ENCODE results near the gene TNXB. TPM values are rescaled to one million over a fixed set of nuclear protein-coding genes. Genes with fewer than 3 reads are reported as not detected.
A peak's percentile ranks its signal among the peaks of the same experiment; 100 is the strongest.

The TNXB gene
- total and polyA plus RNA-seq, 7 donors: 7.0 to 26.1 (median 14.5) TPM

DNA sequence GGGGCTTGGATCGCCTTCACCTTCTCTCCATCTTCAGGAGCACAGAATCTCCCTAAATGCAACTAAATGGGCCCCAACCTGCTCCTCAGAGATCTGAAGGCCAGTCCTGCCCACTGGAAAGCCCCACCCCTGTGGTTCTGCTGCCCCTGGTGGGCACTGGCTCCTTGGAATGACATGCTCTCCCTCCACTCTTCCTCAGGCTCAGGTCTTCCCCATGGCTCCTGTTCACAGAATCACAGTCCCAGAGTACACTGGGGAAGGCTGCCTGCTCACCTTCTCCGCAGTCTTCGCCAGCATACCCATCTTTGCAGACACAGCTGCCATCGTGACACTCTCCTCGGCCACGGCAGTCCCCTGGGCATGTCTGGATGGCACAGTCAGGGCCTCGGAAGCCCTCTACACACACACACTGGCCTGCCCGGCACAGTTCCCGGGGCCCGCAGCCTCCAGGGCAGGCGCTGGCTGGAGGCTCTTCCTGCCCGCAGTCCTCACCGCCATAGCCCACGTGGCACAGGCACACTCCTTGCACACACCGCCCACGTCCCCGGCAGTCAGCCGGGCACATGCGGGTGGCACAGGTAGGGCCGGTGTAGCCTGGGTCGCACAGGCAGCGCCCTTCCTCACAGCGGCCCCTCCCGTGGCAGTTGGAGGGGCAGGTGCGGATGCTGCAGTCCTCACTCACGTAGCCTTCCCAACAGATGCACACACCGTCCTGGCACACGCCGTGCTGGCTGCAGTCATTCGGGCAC lies 13.6 kb downstream of the TNXB start:
- 52 to 69% (median 60%) methylated on average over 30 of the region's 30 CpGs for WGBS, 3 donors
- peak in 1 of 4 donors; percentile 19 for ATAC-seq
- Histone ChIP-seq H3K4me1 (no peaks in the 10 kb centered on the region), H3K4me3 (peak overlapping the region; percentile 44), H3K27me3 (ENCODE audit: insufficient read depth in 3 of 3, low read length in 2 of 3) (peaks cover 0 to 28% (median 17%) of the 10 kb centered on the region in 3 donors), H3K27ac (no peak overlapping the region), H3K36me3 (ENCODE audit: insufficient read depth in 1 of 2, low read depth in 1 of 2) (no peaks in the 10 kb centered on the region), H3K9me3 (no peaks in the 10 kb centered on the region)
- TF ChIP-seq, protein P1, sequence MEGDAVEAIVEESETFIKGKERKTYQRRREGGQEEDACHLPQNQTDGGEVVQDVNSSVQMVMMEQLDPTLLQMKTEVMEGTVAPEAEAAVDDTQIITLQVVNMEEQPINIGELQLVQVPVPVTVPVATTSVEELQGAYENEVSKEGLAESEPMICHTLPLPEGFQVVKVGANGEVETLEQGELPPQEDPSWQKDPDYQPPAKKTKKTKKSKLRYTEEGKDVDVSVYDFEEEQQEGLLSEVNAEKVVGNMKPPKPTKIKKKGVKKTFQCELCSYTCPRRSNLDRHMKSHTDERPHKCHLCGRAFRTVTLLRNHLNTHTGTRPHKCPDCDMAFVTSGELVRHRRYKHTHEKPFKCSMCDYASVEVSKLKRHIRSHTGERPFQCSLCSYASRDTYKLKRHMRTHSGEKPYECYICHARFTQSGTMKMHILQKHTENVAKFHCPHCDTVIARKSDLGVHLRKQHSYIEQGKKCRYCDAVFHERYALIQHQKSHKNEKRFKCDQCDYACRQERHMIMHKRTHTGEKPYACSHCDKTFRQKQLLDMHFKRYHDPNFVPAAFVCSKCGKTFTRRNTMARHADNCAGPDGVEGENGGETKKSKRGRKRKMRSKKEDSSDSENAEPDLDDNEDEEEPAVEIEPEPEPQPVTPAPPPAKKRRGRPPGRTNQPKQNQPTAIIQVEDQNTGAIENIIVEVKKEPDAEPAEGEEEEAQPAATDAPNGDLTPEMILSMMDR (IDR thresholded peaks at IDR 0.05): no peak
- intact Hi-C loops (cut with DNase I): no loop called here
- peak in 1 of 2 donors; percentile 31 for DNase-seq

DNA sequence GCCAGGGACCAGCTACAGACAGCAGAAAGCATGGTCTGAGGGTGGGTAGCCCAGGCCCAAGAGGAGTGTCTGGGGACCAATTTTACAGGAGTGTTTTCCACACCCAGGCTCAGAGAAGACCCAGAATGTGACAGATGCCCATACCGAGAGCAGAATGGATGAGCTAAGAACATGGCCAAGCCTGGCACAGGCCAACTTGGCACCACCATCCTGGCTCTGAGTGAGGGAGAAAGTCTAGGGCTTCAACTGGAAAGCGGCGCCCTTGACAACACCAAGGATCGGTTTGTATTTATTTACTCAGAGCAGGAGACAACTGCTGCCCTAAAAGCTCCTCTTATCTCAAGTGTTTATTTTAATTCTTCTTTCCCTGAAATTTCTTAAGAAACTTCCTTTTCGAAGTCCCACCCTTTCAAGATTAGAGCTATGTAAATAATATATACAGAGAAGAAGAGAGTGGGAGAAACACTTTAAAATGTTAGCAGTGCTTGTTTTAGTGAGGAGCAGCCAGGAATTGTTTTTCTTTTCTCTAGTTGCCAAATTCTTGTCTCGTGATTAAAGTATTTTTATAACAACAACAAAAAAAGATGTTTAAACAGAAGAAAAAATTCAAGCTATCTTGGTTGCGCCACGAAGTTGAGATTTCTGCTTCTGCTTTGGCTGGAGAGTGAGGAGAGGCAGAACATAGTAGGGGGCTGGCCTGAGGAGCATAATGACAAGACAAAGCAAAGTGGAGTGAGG lies 16.2 kb downstream of the TNXB start:
- TF ChIP-seq, protein P1 (IDR thresholded peaks at IDR 0.05): no peak
- DNase-seq: peak in 1 of 2 donors; percentile 39
- Histone ChIP-seq H3K9me3 (no peaks in the 10 kb centered on the region), H3K4me3 (no peak overlapping the region), H3K36me3 (ENCODE audit: insufficient read depth in 1 of 2, low read depth in 1 of 2) (no peaks in the 10 kb centered on the region), H3K27me3 (ENCODE audit: insufficient read depth in 3 of 3, low read length in 2 of 3) (peaks cover 0 to 24% (median 17%) of the 10 kb centered on the region in 3 donors), H3K27ac (peak overlapping the region; percentile 15), H3K4me1 (no peaks in the 10 kb centered on the region)
- ATAC-seq: peak in 2 of 4 donors; percentile 18 to 47
- WGBS, 3 donors: 30 to 33% (median 31%) methylated on average over 8 of the region's 8 CpGs
- intact Hi-C loops (cut with DNase I): no loop called here

DNA sequence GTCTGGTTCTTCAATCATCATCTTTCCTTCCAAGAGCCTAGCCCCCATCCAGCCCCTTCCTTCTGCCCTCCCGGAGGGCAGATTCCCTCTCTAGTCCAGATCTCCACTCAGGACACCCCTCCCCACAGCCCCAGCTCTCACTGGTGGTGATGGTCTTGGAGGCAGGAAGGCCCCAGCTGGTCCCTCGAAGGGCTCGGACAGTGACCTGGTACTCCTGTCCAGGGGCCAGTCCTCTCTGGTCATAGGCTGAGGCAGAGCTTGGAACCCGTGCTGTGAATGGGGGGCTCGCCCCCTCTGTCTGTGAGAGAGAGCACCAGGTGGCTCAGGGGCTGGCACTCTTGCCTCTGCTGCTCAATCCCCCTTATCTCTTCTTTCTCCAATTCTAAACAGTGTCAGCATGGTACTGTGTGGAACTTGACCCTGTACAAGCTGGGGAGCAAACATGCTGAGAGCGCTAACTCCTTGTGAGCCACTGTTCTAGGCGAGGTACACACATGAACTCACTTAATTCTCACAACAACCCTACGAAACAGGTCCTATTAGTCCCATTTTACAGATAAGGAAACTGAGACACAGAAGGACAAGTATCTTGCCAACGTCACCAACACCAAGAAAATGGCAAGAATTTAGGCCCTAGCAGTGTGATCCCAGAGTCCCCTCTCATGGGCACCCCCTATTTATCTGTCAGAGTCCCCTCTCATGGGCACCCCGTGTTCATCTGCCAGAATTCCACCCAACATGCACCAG lies 19.9 kb downstream of the TNXB start:
- TF ChIP-seq, protein P1 (IDR thresholded peaks at IDR 0.05): no peak
- intact Hi-C loops (cut with DNase I): no loop called here
- no peak overlapping the region for H3K4me3 ChIP-seq
- H3K36me3 ChIP-seq (ENCODE audit: insufficient read depth in 1 of 2, low read depth in 1 of 2): no peaks in the 10 kb centered on the region
- H3K4me1 ChIP-seq: peaks cover 5% of the 10 kb centered on the region
- 87 to 92% (median 88%) methylated on average over 10 of the region's 10 CpGs for WGBS, 3 donors
- H3K27ac ChIP-seq: no peak overlapping the region
- ATAC-seq (no peak), DNase-seq (no peak)
- H3K27me3 ChIP-seq (ENCODE audit: insufficient read depth in 3 of 3, low read length in 2 of 3): peaks cover 0 to 18% (median 4%) of the 10 kb centered on the region in 3 donors
- H3K9me3 ChIP-seq: no peaks in the 10 kb centered on the region

DNA sequence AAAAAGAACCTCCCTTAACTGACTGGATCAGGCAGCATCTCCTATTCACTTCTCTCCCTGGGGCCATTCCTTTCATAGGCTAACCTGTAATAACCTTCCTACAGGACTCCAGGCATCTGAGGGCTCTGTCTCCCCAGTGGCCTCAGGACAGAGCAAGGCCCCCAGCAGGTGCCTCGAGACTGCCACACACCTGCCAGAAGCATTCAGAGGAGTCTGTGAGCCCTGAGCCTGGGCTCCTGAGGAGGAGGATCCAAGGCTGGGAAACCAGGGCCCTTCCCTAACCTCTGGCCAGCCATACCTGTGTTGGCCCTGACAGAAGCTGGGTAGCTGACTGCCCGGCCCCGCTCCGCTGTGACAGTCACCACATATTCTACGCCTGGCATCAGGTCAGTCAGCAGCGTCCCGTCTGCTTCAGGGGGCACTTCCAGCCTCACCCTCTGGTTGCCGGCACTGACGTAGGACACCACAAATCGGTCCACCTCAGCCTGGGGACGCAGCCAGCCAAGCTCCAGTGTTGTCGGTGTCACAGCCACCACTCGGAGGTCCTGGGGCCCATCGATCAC lies 20.6 kb downstream of the TNXB start:
- peaks cover 5% of the 10 kb centered on the region for H3K4me1 ChIP-seq
- no peak for ATAC-seq
- H3K4me3 ChIP-seq: no peak overlapping the region
- DNase-seq: no peak
- no peaks in the 10 kb centered on the region for H3K9me3 ChIP-seq
- TF ChIP-seq, protein P1 (IDR thresholded peaks at IDR 0.05): no peak
- WGBS, 3 donors: 91 to 95% (median 91%) methylated on average over 14 of the region's 14 CpGs
- H3K27ac ChIP-seq: no peak overlapping the region
- H3K36me3 ChIP-seq (ENCODE audit: insufficient read depth in 1 of 2, low read depth in 1 of 2): no peaks in the 10 kb centered on the region
- intact Hi-C loops (cut with DNase I): no loop called here
- peaks cover 0 to 22% (median 8%) of the 10 kb centered on the region in 3 donors for H3K27me3 ChIP-seq (ENCODE audit: insufficient read depth in 3 of 3, low read length in 2 of 3)
